GM15510 (cell line): Measurements from ENCODE around the gene DEFB124.
A peak's percentile ranks its signal among the peaks of the same experiment; 100 is the strongest.

Experiments used
- POLR2A ChIP-seq: IDR thresholded peaks from 3 replicates; pipeline ENCODE4 v1.6.1; 2011; ENCODE audit warnings: borderline replicate concordance; ENCODE audit not compliant: insufficient read length; ENCODE audit errors: extremely low read depth

The DEFB124 gene

GRCh38 chr20:31474758-31475427 is at the start of gene DEFB124, which contains the start of gene REM1:
Gene DEFB124, minus strand, starts transcription at chr20:31475127. Its CDS starts 2,114 bp downstream, at chr20:31473013.
Gene REM1, plus strand, starts transcription at chr20:31475288. Its CDS starts 1,158 bp downstream, at chr20:31476446.
- no peak for TF ChIP-seq POLR2A

GRCh38 chr20:31523361-31524283 is 48.7 kb upstream of the DEFB124 start:
- TF ChIP-seq POLR2A = no peak

- no peak for TF ChIP-seq POLR2A
Measured at GRCh38 chr20:31522731-31523130, 47.8 kb upstream of the DEFB124 start.

- TF ChIP-seq POLR2A = no peak
Measured at GRCh38 chr20:31517373-31517772, 42.4 kb upstream of the DEFB124 start.

GRCh38 chr20:31516651-31517050 is 41.7 kb upstream of the DEFB124 start:
- TF ChIP-seq POLR2A = no peak

GRCh38 chr20:31516166-31516565 is 41.2 kb upstream of the DEFB124 start:
- no peak for TF ChIP-seq POLR2A

- TF ChIP-seq POLR2A = no peak
Measured at GRCh38 chr20:31515775-31516107, 40.8 kb upstream of the DEFB124 start.

- TF ChIP-seq POLR2A = no peak
Measured at GRCh38 chr20:31515072-31515774, 40.3 kb upstream of the DEFB124 start.

GRCh38 chr20:31514154-31515071 is 39.5 kb upstream of the DEFB124 start, which contains the start of gene HM13:
Gene HM13, plus strand, starts transcription at chr20:31514442. Its CDS starts 110 bp downstream, at chr20:31514552.
- peak; percentile 93 for TF ChIP-seq POLR2A

GRCh38 chr20:31508517-31509244 is 33.8 kb upstream of the DEFB124 start:
- TF ChIP-seq POLR2A = no peak

GRCh38 chr20:31505903-31506302 is 31.0 kb upstream of the DEFB124 start:
- no peak for TF ChIP-seq POLR2A

- TF ChIP-seq POLR2A = no peak
Measured at GRCh38 chr20:31500527-31500926, 25.6 kb upstream of the DEFB124 start.

GRCh38 chr20:31497838-31498540 is 23.1 kb upstream of the DEFB124 start:
- no peak for TF ChIP-seq POLR2A
